GM23248 (cell line): ENCODE data around the gene DYNLRB2.

ENCODE experiments used
- EZH2 ChIP-seq: fragments of 200-600 bp; sonication (generic); IDR thresholded peaks from 2 replicates; pipeline ENCODE4 v1.6.1; 2018; ENCODE audit warnings: antibody characterized with exemption, mild to moderate bottlenecking; ENCODE audit not compliant: insufficient read depth, poor library complexity, severe bottlenecking
- EZH2phosphoT487 ChIP-seq: fragments of 200-600 bp; sonication (generic); IDR thresholded peaks from 2 replicates; pipeline ENCODE4 v1.6.1; 2018; ENCODE audit warnings: antibody characterized with exemption, moderate library complexity, mild to moderate bottlenecking, low read depth; ENCODE audit not compliant: insufficient read depth

- TF ChIP-seq EZH2 = no peak
- no peak for TF ChIP-seq EZH2phosphoT487
Observed at GRCh38 chr16:80515374-80515773, 25.4 kb upstream of the DYNLRB2 start.
